Measurements from ENCODE around the gene UEVLD. TPM values are rescaled to one million over a fixed set of nuclear protein-coding genes. Genes with fewer than 3 reads are reported as not detected.

Gene UEVLD
- total RNA-seq, 1 donor from 2014 or later, result 20.1 TPM

- Mint-ChIP-seq H3K36me3 (ENCODE audit: low read depth, unreplicated experiment) (peaks cover 2% of the 10 kb centered on the region), H3K4me1 (ENCODE audit: low read depth, unreplicated experiment) (no peaks in the 10 kb centered on the region), H3K9me3 (ENCODE audit: unreplicated experiment) (no peaks in the 10 kb centered on the region), H3K27ac (ENCODE audit: unreplicated experiment) (peak within 1 kb of the TSS; percentile 99), H3K4me3 (ENCODE audit: unreplicated experiment) (peak within 1 kb of the TSS; percentile 99), H3K27me3 (ENCODE audit: low read depth, unreplicated experiment) (no peaks in the 10 kb centered on the region)
- Histone ChIP-seq H3K9me3 (ENCODE audit: insufficient read depth, low read depth, low read length) (no peaks in the 10 kb centered on the region), H4K20me1 (ENCODE audit: insufficient read depth, low read length) (peaks cover 8% of the 10 kb centered on the region), H3K4me3 (ENCODE audit: insufficient read depth, low read depth, low read length) (peak within 1 kb of the TSS; percentile 98), H3K27ac (ENCODE audit: low read depth, low read length) (peak within 1 kb of the TSS; percentile 98), H3K36me3 (ENCODE audit: insufficient read depth, low read length) (peaks cover 3% of the 10 kb centered on the region), H3K4me2 (ENCODE audit: low read length) (peak within 1 kb of the TSS; percentile 94), H3K9ac (ENCODE audit: low read length) (peak within 1 kb of the TSS; percentile 98), H2AFZ (ENCODE audit: low read depth, low read length) (peak within 1 kb of the TSS; percentile 90), H3K4me1 (ENCODE audit: insufficient read depth, low read length) (peaks cover 14% of the 10 kb centered on the region), H3K27me3 (ENCODE audit: insufficient read depth, low read length) (no peaks in the 10 kb centered on the region), H3K79me2 (ENCODE audit: insufficient read depth, low read length) (peaks cover 57% of the 10 kb centered on the region)
- DNase-seq (ENCODE audit: low read depth) (peak; percentile 90), FAIRE-seq (no peak)
- TF ChIP-seq, protein P1, sequence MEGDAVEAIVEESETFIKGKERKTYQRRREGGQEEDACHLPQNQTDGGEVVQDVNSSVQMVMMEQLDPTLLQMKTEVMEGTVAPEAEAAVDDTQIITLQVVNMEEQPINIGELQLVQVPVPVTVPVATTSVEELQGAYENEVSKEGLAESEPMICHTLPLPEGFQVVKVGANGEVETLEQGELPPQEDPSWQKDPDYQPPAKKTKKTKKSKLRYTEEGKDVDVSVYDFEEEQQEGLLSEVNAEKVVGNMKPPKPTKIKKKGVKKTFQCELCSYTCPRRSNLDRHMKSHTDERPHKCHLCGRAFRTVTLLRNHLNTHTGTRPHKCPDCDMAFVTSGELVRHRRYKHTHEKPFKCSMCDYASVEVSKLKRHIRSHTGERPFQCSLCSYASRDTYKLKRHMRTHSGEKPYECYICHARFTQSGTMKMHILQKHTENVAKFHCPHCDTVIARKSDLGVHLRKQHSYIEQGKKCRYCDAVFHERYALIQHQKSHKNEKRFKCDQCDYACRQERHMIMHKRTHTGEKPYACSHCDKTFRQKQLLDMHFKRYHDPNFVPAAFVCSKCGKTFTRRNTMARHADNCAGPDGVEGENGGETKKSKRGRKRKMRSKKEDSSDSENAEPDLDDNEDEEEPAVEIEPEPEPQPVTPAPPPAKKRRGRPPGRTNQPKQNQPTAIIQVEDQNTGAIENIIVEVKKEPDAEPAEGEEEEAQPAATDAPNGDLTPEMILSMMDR (IDR thresholded peaks at IDR 0.05; ENCODE audit: insufficient read depth, low read depth, low read length), result no peak
- TF ChIP-seq EZH2 (IDR thresholded peaks at IDR 0.05; ENCODE audit: insufficient read depth, low read length), result no peak
Observed at GRCh38 chr11:18526521-18527296, 61.8 kb downstream of the UEVLD start, which contains the start of gene TSG101. Gene TSG101 (minus strand): TSS chr11:18526942. CDS start chr11:18526816, 126 bp downstream.

DNA sequence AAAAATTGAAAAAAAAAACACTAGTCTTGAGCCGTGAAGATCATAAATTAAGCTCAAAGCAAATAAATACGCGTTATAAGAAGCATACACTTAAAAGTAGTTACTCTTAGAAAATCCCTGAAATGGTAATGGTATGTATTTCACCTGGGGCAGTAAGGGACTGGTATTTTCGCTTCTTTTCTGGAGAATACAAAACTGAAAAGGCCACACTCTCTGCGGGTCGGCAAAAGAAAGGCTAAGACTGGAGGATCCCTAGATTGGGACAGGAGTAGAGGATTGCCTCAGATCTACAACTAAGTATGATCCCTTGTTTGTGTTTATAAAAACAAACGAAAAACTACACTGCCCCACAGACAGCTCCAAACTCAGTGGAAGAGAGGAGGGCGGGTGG, 62.4 kb downstream of the UEVLD start:
- peak overlapping the region; percentile 94 for H3K4me2 ChIP-seq (ENCODE audit: low read length)
- Mint-ChIP-seq H3K27me3 (ENCODE audit: low read depth, unreplicated experiment) (no peaks in the 10 kb centered on the region), H3K27ac (ENCODE audit: unreplicated experiment) (peak overlapping the region; percentile 99), H3K4me1 (ENCODE audit: low read depth, unreplicated experiment) (no peaks in the 10 kb centered on the region), H3K4me3 (ENCODE audit: unreplicated experiment) (peak overlapping the region; percentile 99), H3K36me3 (ENCODE audit: low read depth, unreplicated experiment) (peaks cover 2% of the 10 kb centered on the region), H3K9me3 (ENCODE audit: unreplicated experiment) (no peaks in the 10 kb centered on the region)
- H3K9ac ChIP-seq (ENCODE audit: low read length), result peak overlapping the region; percentile 98
- H4K20me1 ChIP-seq (ENCODE audit: insufficient read depth, low read length), result peaks cover 8% of the 10 kb centered on the region
- no peaks in the 10 kb centered on the region for H3K27me3 ChIP-seq (ENCODE audit: insufficient read depth, low read length)
- TF ChIP-seq, protein P1 (IDR thresholded peaks at IDR 0.05; ENCODE audit: insufficient read depth, low read depth, low read length), result no peak
- no peak for TF ChIP-seq EZH2 (IDR thresholded peaks at IDR 0.05; ENCODE audit: insufficient read depth, low read length)
- no peaks in the 10 kb centered on the region for H3K9me3 ChIP-seq (ENCODE audit: insufficient read depth, low read depth, low read length)
- H3K27ac ChIP-seq (ENCODE audit: low read depth, low read length), result peak overlapping the region; percentile 98
- peak overlapping the region; percentile 90 for H2AFZ ChIP-seq (ENCODE audit: low read depth, low read length)
- DNase-seq (ENCODE audit: low read depth) (peak; percentile 3), FAIRE-seq (no peak)
- H3K36me3 ChIP-seq (ENCODE audit: insufficient read depth, low read length), result peaks cover 2% of the 10 kb centered on the region
- peaks cover 14% of the 10 kb centered on the region for H3K4me1 ChIP-seq (ENCODE audit: insufficient read depth, low read length)
- peaks cover 63% of the 10 kb centered on the region for H3K79me2 ChIP-seq (ENCODE audit: insufficient read depth, low read length)
- peak overlapping the region; percentile 98 for H3K4me3 ChIP-seq (ENCODE audit: insufficient read depth, low read depth, low read length)

DNA sequence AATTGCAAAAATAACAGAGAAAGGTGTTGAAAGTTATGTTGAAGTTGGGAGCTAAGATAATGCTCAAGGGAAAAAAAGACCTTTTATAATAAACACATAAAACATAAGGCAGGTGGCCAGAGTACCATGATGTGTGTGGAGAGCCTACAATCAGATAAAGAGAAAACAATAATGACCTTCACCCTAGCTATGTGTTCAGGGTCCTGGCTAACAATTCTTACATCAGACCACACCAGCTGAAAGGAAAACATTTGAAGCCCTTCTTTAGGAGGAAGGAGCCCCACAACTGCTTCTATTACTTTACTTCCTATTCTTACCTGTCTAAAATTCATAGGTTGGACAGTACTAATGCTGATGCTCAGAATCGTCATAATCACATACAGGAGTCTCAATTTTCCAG, 64.3 kb downstream of the UEVLD start:
- H3K4me1 Mint-ChIP-seq (ENCODE audit: low read depth, unreplicated experiment), result no peaks in the 10 kb centered on the region
- Histone ChIP-seq H2AFZ (ENCODE audit: low read depth, low read length) (no peak overlapping the region), H3K27me3 (ENCODE audit: insufficient read depth, low read length) (no peaks in the 10 kb centered on the region), H3K27ac (ENCODE audit: low read depth, low read length) (no peak overlapping the region), H3K79me2 (ENCODE audit: insufficient read depth, low read length) (peaks cover 80% of the 10 kb centered on the region), H3K9ac (ENCODE audit: low read length) (no peak overlapping the region), H3K9me3 (ENCODE audit: insufficient read depth, low read depth, low read length) (no peaks in the 10 kb centered on the region), H3K36me3 (ENCODE audit: insufficient read depth, low read length) (no peaks in the 10 kb centered on the region), H4K20me1 (ENCODE audit: insufficient read depth, low read length) (peaks cover 13% of the 10 kb centered on the region), H3K4me1 (ENCODE audit: insufficient read depth, low read length) (peaks cover 14% of the 10 kb centered on the region), H3K4me2 (ENCODE audit: low read length) (no peak overlapping the region), H3K4me3 (ENCODE audit: insufficient read depth, low read depth, low read length) (no peak overlapping the region)
- H3K27me3 Mint-ChIP-seq (ENCODE audit: low read depth, unreplicated experiment), result no peaks in the 10 kb centered on the region
- TF ChIP-seq EZH2 (IDR thresholded peaks at IDR 0.05; ENCODE audit: insufficient read depth, low read length), result no peak
- TF ChIP-seq, protein P1 (IDR thresholded peaks at IDR 0.05; ENCODE audit: insufficient read depth, low read depth, low read length), result no peak
- peaks cover 2% of the 10 kb centered on the region for H3K36me3 Mint-ChIP-seq (ENCODE audit: low read depth, unreplicated experiment)
- H3K9me3 Mint-ChIP-seq (ENCODE audit: unreplicated experiment), result no peaks in the 10 kb centered on the region
- FAIRE-seq (no peak), DNase-seq (ENCODE audit: low read depth) (no peak)
- no peak overlapping the region for H3K4me3 Mint-ChIP-seq (ENCODE audit: unreplicated experiment)
- H3K27ac Mint-ChIP-seq (ENCODE audit: unreplicated experiment), result peak overlapping the region; percentile 27

Data from astrocyte (in vitro differentiated cells and primary cell).